ENCODE measurements around the gene NHLRC1. TPM values are rescaled to one million over a fixed set of nuclear protein-coding genes. Genes with fewer than 3 reads are reported as not detected.

Gene NHLRC1
- total RNA-seq, 2 donors from 2014 or later = 0.29 to 0.88 TPM

DNA sequence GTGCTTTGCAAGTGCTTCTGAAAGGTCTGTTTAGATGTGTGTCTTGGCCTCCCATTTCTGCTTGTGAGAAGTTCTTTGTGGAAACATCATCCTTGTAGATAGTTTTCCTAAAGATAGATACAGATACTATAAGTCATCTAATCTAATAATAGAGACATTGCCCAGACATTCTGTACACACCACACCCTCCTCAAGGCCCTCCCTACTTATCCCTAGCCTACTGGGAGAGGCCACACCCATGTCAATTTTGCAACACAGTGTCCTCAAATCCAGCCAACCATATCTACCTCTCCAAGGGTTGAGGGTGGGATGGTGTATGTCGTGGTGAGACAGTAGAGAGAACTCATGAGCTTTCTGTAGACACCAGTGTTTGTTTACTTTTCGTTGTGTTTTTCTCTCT lies 39.0 kb upstream of the NHLRC1 start:
- whole genome bisulfite sequencing, 2 experiments (ENCODE audit: insufficient coverage in 1 of 2, insufficient read length in 1 of 2) = 89 to 100% methylated on average over 1 to 2 of the region's 2 CpGs
- Histone ChIP-seq H3K9ac (ENCODE audit: extremely low read depth, low read length, poor library complexity, severe bottlenecking) (no peak overlapping the region), H3K4me3 (ENCODE audit: low read length) (no peak overlapping the region), H3K36me3 (ENCODE audit: control insufficient read depth, insufficient read depth, low read length) (peaks cover 50% of the 10 kb centered on the region), H3K27me3 (ENCODE audit: control insufficient read depth, insufficient read depth, low read length, poor library complexity, severe bottlenecking) (no peaks in the 10 kb centered on the region), H3K4me1 (ENCODE audit: control insufficient read depth, insufficient read depth, low read length) (no peaks in the 10 kb centered on the region), H3K9me3 (ENCODE audit: control insufficient read depth, low read length) (no peaks in the 10 kb centered on the region), H3K27ac (ENCODE audit: low read depth, low read length) (no peak overlapping the region)
- Mint-ChIP-seq H3K36me3 (ENCODE audit: low read depth) (peaks cover 60% of the 10 kb centered on the region), H3K27me3 (ENCODE audit: insufficient read depth) (no peaks in the 10 kb centered on the region), H3K9me3 (no peaks in the 10 kb centered on the region), H3K4me3 (no peak overlapping the region), H3K4me1 (no peaks in the 10 kb centered on the region), H3K27ac (no peak overlapping the region)
- DNase-seq = no peak
- TF ChIP-seq, protein P1, sequence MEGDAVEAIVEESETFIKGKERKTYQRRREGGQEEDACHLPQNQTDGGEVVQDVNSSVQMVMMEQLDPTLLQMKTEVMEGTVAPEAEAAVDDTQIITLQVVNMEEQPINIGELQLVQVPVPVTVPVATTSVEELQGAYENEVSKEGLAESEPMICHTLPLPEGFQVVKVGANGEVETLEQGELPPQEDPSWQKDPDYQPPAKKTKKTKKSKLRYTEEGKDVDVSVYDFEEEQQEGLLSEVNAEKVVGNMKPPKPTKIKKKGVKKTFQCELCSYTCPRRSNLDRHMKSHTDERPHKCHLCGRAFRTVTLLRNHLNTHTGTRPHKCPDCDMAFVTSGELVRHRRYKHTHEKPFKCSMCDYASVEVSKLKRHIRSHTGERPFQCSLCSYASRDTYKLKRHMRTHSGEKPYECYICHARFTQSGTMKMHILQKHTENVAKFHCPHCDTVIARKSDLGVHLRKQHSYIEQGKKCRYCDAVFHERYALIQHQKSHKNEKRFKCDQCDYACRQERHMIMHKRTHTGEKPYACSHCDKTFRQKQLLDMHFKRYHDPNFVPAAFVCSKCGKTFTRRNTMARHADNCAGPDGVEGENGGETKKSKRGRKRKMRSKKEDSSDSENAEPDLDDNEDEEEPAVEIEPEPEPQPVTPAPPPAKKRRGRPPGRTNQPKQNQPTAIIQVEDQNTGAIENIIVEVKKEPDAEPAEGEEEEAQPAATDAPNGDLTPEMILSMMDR (conservative IDR thresholded peaks at IDR 0.05) = no peak

DNA sequence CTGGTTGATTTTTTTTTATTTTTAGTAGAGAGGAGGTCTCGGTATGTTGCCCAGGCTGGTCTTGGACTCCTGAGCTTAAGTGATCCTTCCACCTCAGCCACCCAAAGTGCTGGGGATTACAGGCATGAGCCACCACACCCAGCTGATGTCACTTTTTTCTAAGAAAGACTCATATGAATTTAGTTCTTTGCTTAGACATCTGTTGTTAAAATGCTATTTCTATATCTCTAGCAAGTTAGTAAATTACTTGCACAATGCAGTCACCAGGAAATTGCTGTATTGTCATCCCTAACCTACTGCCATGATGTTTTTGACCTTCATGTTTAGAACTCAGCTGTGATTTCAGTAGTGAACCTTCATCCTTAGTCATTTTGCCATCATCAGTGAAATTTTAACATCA lies 38.4 kb upstream of the NHLRC1 start:
- Histone ChIP-seq H3K9ac (ENCODE audit: extremely low read depth, low read length, poor library complexity, severe bottlenecking) (no peak overlapping the region), H3K9me3 (ENCODE audit: control insufficient read depth, low read length) (no peaks in the 10 kb centered on the region), H3K4me1 (ENCODE audit: control insufficient read depth, insufficient read depth, low read length) (no peaks in the 10 kb centered on the region), H3K4me3 (ENCODE audit: low read length) (no peak overlapping the region), H3K27ac (ENCODE audit: low read depth, low read length) (no peak overlapping the region), H3K36me3 (ENCODE audit: control insufficient read depth, insufficient read depth, low read length) (peaks cover 45% of the 10 kb centered on the region), H3K27me3 (ENCODE audit: control insufficient read depth, insufficient read depth, low read length, poor library complexity, severe bottlenecking) (no peaks in the 10 kb centered on the region)
- H3K27ac Mint-ChIP-seq = no peak overlapping the region
- TF ChIP-seq, protein P1 (conservative IDR thresholded peaks at IDR 0.05) = no peak
- peaks cover 58% of the 10 kb centered on the region for H3K36me3 Mint-ChIP-seq (ENCODE audit: low read depth)
- H3K4me3 Mint-ChIP-seq = no peak overlapping the region
- H3K4me1 Mint-ChIP-seq = peaks cover 4% of the 10 kb centered on the region
- 92% methylated on average over 1 of the region's 1 CpG; no CpG with 5 or more reads in 1 of the 2 experiments for WGBS, 2 experiments (ENCODE audit: insufficient coverage in 1 of 2, insufficient read length in 1 of 2)
- H3K27me3 Mint-ChIP-seq (ENCODE audit: insufficient read depth) = no peaks in the 10 kb centered on the region
- no peaks in the 10 kb centered on the region for H3K9me3 Mint-ChIP-seq
- DNase-seq = no peak

DNA sequence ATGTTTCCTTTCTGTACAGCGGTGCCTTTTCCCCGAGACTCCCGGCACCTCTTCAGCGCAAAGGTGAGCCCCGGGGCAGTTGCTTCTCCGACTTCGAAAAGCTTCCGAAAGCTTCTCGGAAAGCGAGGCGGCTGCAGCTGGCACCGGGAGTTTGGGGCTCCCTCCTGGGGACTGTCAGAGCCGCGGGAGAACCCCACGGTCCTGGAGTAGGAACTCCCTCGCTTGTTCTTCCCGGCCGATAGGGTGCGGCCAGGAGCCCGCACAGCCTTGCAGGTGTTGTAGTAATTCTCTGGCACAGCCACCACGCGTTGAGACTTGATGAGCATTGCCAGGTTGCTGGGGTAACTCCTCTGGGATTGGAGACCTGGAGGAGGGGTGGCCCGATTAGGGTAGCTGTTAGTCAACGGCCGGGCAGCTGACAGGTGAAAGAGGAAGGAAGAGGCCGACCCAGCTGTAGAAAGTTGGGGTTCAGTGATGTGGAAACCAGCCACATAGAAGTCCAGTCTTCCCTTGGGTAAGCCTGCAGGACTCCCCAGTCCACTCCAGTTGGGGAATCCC lies 33.5 kb upstream of the NHLRC1 start:
- 5 to 6% methylated on average over 18 to 26 of the region's 26 CpGs for WGBS, 2 experiments (ENCODE audit: insufficient coverage in 1 of 2, insufficient read length in 1 of 2)
- peak overlapping the region; percentile 95 for H3K4me3 Mint-ChIP-seq
- Histone ChIP-seq H3K27me3 (ENCODE audit: control insufficient read depth, insufficient read depth, low read length, poor library complexity, severe bottlenecking) (no peaks in the 10 kb centered on the region), H3K36me3 (ENCODE audit: control insufficient read depth, insufficient read depth, low read length) (peaks cover 15% of the 10 kb centered on the region), H3K4me1 (ENCODE audit: control insufficient read depth, insufficient read depth, low read length) (peaks cover 8% of the 10 kb centered on the region), H3K9ac (ENCODE audit: extremely low read depth, low read length, poor library complexity, severe bottlenecking) (peak overlapping the region; percentile 63), H3K9me3 (ENCODE audit: control insufficient read depth, low read length) (no peaks in the 10 kb centered on the region), H3K27ac (ENCODE audit: low read depth, low read length) (no peak overlapping the region), H3K4me3 (ENCODE audit: low read length) (peak overlapping the region; percentile 91)
- peaks cover 22% of the 10 kb centered on the region for H3K36me3 Mint-ChIP-seq (ENCODE audit: low read depth)
- peaks cover 27% of the 10 kb centered on the region for H3K4me1 Mint-ChIP-seq
- H3K27me3 Mint-ChIP-seq (ENCODE audit: insufficient read depth) = no peaks in the 10 kb centered on the region
- no peaks in the 10 kb centered on the region for H3K9me3 Mint-ChIP-seq
- TF ChIP-seq, protein P1 (conservative IDR thresholded peaks at IDR 0.05) = peak; percentile 66
- H3K27ac Mint-ChIP-seq = peak overlapping the region; percentile 9
- DNase-seq = peak; percentile 93

Measured in endodermal cell (in vitro differentiated cells).